ENCODE measurements around the gene FYCO1. TPM values are rescaled to one million over a fixed set of nuclear protein-coding genes. Genes with fewer than 3 reads are reported as not detected.

Gene FYCO1
- total and polyA plus RNA-seq, 5 experiments from 2014 or later = 1.7 to 28.4 (median 6.0) TPM

DNA sequence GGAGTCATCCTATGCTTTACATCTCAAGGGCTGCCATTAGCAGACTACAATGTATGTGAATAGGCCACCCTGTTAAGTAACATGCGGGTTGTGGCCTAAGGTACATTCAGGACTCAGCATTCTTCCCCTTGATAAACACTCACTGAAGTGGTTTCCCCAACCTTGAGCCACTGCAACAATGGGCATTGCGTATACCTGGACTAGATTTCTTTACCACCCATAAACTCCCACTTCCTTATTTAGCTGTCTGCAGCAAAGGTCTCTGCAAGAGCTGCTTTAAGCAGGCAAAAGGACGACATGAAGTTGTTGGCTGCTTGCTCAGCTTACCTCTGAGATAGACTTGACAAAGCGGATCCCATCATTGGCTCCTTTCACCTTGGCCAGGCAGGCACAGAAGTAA is 16.2 kb downstream of the FYCO1 start:
- Mint-ChIP-seq H3K4me1 (peaks cover 32 to 64% (median 53%) of the 10 kb centered on the region in 4 donors), H3K27me3 (no peaks in the 10 kb centered on the region), H3K27ac (peak overlapping the region in 6 of 10 donors; percentile 2 to 89 (median 65)), H3K36me3 (peaks cover 0 to 76% (median 45%) of the 10 kb centered on the region in 3 donors), H3K4me3 (peak overlapping the region in 5 of 10 donors; percentile 3 to 26 (median 7)), H3K9me3 (no peaks in the 10 kb centered on the region)
- no peak for DNase-seq
- POLR2A ChIA-PET = interaction anchor here (0.7 to 3.7 kb wide), 4 partner anchors 14 to 96 kb away, joined by 3 to 22 read pairs (median 4); no protein-coding TSS in a partner anchor
- no peak for ATAC-seq

DNA sequence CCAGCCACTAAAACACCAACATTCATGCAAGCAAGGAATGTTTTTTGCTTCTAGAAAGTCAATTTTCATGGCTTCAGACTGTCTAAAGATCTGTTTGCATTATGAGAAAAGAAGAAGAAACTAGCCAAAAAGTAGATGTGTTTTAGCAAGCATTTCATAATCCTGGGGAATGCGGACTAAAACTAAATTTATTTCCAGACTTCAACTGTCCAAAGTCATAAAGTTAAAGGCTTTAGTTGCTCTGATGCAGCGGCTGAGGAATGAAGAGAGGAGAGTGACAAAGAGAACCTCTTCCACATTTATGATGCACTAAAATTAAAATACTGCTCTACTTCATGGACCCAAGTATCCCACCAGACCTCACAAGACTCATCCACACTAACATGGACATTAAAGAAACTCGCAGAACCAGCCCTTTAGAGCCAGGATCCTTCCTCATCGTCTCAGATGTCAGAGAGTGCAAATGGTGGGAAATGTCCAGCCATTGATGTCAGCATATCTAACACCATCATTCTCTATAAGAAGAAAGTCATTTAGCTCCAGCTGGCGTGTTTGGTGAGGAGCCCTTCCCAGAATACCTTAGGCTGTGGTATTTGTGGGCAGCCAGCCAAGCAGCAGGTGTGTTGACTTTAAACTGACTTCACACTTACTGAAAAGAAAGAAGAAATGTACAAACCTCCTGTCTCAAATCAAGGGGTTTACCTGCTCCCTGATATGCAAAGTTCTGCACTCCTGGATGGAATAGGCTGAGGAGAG is 17.4 kb downstream of the FYCO1 start:
- peaks cover 32 to 66% (median 53%) of the 10 kb centered on the region in 4 donors for H3K4me1 Mint-ChIP-seq
- DNase-seq = peak in 4 of 10 donors; percentile 9 to 28 (median 23)
- H3K27ac Mint-ChIP-seq = peak overlapping the region; percentile 21 to 96 (median 86)
- H3K27me3 Mint-ChIP-seq = no peaks in the 10 kb centered on the region
- POLR2A ChIA-PET = interaction anchor here (0.6 to 3.7 kb wide), 5 partner anchors 12 to 97 kb away, joined by 3 to 22 read pairs (median 4); no protein-coding TSS in a partner anchor
- H3K36me3 Mint-ChIP-seq = peaks cover 0 to 74% (median 37%) of the 10 kb centered on the region in 3 donors
- H3K4me3 Mint-ChIP-seq = peak overlapping the region in 9 of 10 donors; percentile 33 to 81 (median 64)
- no peaks in the 10 kb centered on the region for H3K9me3 Mint-ChIP-seq
- ATAC-seq = peak in 1 of 2 donors; percentile 21

DNA sequence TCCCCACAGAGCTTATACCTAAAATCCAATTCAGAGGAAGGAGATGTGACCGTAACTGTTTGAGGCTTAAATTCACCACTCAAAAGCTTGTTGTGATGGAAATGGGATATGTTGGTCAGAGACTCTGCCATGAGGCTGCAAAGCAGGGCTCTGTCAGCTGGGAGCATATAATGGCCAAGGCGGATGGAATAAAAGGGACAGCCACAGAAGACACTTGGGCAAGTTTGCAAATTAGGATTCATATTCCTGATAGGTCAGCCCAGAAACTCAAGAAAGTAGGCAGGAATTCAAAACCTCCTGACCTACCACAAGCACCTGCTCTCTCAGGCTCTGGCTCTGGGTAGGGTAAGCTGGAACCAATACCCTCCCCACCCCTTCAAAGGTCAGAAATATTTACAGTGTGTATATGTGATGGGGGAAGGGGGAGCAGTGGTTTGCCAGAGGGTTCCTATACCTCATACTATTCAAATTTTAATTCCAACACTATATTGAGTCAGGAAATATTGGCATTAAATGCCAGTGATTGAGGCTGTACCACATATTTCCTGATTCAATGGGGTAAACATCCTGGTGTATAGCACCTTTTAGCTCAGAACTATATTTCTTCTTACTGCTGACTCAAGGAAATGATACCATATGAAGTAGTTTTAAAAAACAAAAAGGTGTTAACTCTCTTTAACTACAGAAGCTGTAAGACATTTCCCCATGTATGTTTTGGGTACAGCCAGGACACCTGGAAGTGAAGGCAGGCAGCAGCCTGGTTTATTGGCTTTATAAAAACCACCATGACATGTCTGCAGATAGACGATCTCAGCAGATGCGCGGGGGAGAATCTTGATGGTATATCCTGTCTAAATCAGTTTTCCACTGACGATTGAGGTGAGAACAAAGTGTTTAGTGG is 19.2 kb downstream of the FYCO1 start:
- Mint-ChIP-seq H3K4me1 (peaks cover 32 to 80% (median 56%) of the 10 kb centered on the region in 4 donors), H3K36me3 (peaks cover 4 to 75% (median 38%) of the 10 kb centered on the region in 3 donors), H3K27ac (peak overlapping the region; percentile 62 to 96 (median 82)), H3K4me3 (peak overlapping the region; percentile 9 to 79 (median 64)), H3K9me3 (no peaks in the 10 kb centered on the region), H3K27me3 (no peaks in the 10 kb centered on the region)
- POLR2A ChIA-PET = interaction anchor here (0.9 to 3.7 kb wide), 7 partner anchors 11 to 100 kb away, joined by 3 to 22 read pairs (median 4); no protein-coding TSS in a partner anchor
- DNase-seq = peak in 4 of 10 donors; percentile 12 to 46 (median 42)
- ATAC-seq = peak; percentile 72 to 76

DNA sequence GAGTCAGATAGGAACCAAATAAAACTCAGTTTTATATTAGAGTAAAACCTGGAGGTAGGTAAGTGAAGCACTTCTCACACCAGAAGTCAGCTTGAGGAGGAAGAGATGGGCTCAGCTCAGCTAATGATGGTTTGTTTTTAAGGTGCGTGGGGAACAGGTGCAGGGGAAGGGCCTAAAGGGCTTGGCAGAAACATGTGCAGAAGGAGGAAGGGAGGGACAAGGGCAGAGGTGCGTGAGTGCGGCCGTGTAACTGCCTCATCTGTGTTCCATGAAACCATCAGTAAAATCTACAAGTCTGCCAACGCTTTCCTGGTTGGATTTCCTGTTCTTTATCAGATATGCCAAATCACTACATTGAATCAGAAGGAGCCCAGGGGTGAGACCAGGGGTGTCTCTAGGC is 19.9 kb downstream of the FYCO1 start:
- H3K27ac Mint-ChIP-seq = peak overlapping the region; percentile 48 to 96 (median 82)
- H3K9me3 Mint-ChIP-seq = no peaks in the 10 kb centered on the region
- no peaks in the 10 kb centered on the region for H3K27me3 Mint-ChIP-seq
- POLR2A ChIA-PET = interaction anchor here (0.9 to 3.7 kb wide), 5 partner anchors 10 to 101 kb away, joined by 3 to 22 read pairs (median 4); no protein-coding TSS in a partner anchor
- ATAC-seq (no peak), DNase-seq (no peak)
- H3K4me1 Mint-ChIP-seq = peaks cover 28 to 74% (median 54%) of the 10 kb centered on the region in 4 donors
- H3K36me3 Mint-ChIP-seq = peaks cover 9 to 76% (median 34%) of the 10 kb centered on the region in 3 donors
- H3K4me3 Mint-ChIP-seq = peak overlapping the region in 9 of 10 donors; percentile 3 to 79 (median 62)

DNA sequence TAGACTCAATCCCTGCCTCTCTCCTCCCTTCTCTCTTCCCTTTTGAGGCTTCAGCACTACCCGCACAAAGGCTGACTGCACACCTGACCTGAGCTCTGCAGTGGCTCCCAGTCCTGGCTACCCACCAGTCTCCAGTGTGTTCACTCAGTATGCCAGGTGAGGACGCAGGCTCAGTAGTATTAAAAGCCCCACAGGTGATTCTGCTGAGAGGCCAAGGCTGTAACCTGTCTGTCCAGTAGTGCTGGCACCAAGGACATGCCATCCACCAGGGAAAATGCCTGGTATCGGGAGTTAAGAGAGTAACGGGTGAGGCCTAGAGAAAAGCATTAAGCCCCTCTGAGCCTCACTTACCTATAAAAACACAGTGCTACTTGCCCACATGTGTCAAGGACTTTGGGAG is 20.9 kb downstream of the FYCO1 start:
- DNase-seq = no peak
- peaks cover 9 to 77% (median 43%) of the 10 kb centered on the region in 3 donors for H3K36me3 Mint-ChIP-seq
- H3K4me3 Mint-ChIP-seq = peak overlapping the region in 2 of 10 donors; percentile 22
- no peaks in the 10 kb centered on the region for H3K9me3 Mint-ChIP-seq
- no peaks in the 10 kb centered on the region for H3K27me3 Mint-ChIP-seq
- POLR2A ChIA-PET = no interaction called here
- H3K27ac Mint-ChIP-seq = peak overlapping the region in 5 of 10 donors; percentile 64 to 96 (median 81)
- no peak for ATAC-seq
- peaks cover 30 to 66% (median 51%) of the 10 kb centered on the region in 4 donors for H3K4me1 Mint-ChIP-seq

DNA sequence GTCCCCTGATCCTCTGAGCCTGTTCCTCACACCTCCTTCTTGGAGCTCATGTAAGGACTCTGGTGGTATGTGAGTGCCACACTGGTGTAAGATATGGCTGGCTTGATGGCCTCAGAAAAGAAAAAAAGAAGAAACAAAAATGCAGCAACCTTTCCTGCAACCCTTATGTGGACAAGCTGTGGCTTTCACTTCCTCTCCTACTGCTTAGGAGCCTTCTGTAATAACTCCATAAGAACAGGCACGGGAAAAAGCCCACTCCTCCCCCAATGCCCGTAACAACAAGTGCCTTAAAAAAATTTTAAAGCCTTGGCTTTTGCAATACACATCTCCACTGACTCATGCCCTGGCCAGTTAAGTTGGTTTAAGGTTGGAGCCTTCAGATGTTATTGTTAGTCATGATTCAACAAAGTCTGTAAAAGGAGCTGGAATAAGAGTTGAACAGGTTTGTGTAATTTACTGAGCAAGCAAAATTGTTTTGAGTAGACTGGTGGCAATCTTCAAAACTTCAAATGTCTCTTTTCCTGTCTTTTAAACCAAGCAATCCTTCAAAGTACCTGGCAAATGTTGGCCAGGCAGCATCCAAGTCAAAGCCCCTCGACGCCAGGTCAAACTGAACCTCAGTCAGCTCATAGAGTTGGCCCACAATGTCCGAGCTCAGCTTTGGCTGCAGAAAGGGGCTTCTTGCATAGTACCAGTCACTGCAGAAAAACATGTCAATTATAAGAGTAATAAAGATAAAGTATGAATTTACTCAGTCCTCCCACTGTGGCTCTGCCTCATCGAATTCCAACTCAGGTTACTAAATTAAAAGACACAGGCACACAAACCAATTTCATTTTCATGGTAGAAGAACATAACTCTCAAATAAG is 22.9 kb downstream of the FYCO1 start:
- H3K4me1 Mint-ChIP-seq = peaks cover 25 to 49% (median 40%) of the 10 kb centered on the region in 4 donors
- H3K36me3 Mint-ChIP-seq = peaks cover 9 to 78% (median 46%) of the 10 kb centered on the region in 3 donors
- no peaks in the 10 kb centered on the region for H3K9me3 Mint-ChIP-seq
- no peak overlapping the region for H3K4me3 Mint-ChIP-seq
- ATAC-seq (no peak), DNase-seq (no peak)
- H3K27me3 Mint-ChIP-seq = no peaks in the 10 kb centered on the region
- H3K27ac Mint-ChIP-seq = peak overlapping the region in 4 of 10 donors; percentile 17 to 69 (median 52)
- POLR2A ChIA-PET = no interaction called here

DNA sequence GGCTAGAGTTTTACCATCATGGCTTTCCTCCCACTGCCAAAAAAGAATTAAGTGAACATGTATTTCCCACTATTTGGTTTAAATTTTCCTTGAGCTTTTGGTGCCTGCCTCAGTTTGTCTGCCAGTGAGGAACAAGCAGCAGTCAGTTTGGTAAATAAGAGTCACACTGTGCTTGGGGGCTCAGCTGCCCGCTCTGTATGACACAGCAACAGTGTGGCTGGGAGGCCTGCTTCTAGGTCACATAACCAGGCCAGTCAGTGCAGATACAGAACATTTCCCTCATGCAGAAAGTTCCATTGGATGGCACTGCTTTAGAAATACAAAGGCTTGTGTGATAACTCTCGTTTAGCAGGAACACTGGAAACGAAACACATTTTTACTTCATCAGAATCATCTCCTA is 25.7 kb downstream of the FYCO1 start:
- peak overlapping the region in 1 of 10 donors; percentile 29 for H3K27ac Mint-ChIP-seq
- POLR2A ChIA-PET = interaction anchor here (1.8 to 2.1 kb wide), 3 partner anchors 11 to 25 kb away, joined by 4 to 7 read pairs (median 4); partner anchors contain the start of gene FYCO1
- H3K9me3 Mint-ChIP-seq = no peaks in the 10 kb centered on the region
- ATAC-seq (no peak), DNase-seq (no peak)
- peaks cover 9 to 81% (median 45%) of the 10 kb centered on the region in 3 donors for H3K36me3 Mint-ChIP-seq
- no peaks in the 10 kb centered on the region for H3K27me3 Mint-ChIP-seq
- no peak overlapping the region for H3K4me3 Mint-ChIP-seq
- H3K4me1 Mint-ChIP-seq = peaks cover 20 to 44% (median 38%) of the 10 kb centered on the region in 4 donors

DNA sequence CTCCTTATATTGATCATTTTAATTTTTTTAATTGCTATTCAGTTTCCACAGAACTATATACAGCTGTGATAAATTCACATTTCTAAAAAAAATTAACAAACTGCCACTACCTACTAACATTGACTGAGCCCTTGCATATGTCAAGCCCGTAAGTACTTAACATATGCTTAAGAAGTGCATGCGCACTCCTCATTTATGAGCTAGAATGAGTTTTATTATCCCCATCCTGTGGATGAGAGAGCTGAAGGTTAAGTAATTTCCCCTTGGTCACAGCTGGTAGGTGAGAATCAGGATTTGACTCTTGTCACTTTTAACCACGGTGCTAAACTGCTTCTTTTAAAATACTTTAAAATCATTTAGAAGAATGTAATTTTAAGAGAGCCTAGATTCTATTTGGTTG is 26.5 kb downstream of the FYCO1 start:
- Mint-ChIP-seq H3K4me1 (peaks cover 21 to 44% (median 42%) of the 10 kb centered on the region in 4 donors), H3K27ac (peak overlapping the region in 1 of 10 donors; percentile 44), H3K9me3 (no peaks in the 10 kb centered on the region), H3K27me3 (no peaks in the 10 kb centered on the region), H3K4me3 (no peak overlapping the region), H3K36me3 (peaks cover 9 to 81% (median 50%) of the 10 kb centered on the region in 3 donors)
- DNase-seq (no peak), ATAC-seq (no peak)
- POLR2A ChIA-PET = interaction anchor here (0.6 to 2.1 kb wide), 5 partner anchors 10 to 105 kb away, joined by 3 to 7 read pairs (median 4); partner anchors contain the start of gene FYCO1

DNA sequence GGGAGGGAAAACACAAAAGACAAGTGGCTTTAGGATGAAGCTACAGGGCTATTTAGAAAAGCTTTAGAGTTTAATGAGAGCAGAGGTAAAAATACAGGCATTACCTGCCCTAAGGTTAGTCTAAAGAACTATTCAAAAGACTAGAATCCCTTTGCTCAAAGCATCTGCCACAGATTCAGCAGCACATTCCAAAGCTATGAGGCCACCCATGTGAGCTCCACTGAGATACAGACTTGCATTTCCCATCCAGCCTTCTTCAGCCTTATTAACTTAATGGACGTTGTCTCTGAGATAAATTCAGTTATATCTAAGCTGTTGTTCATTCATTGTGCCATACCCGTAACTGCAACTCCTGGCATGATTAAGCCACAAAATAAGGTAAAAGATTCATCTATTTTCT is 26.9 kb downstream of the FYCO1 start:
- H3K27ac Mint-ChIP-seq = peak overlapping the region in 2 of 10 donors; percentile 48 to 85
- H3K4me3 Mint-ChIP-seq = no peak overlapping the region
- peaks cover 22 to 48% (median 44%) of the 10 kb centered on the region in 4 donors for H3K4me1 Mint-ChIP-seq
- H3K9me3 Mint-ChIP-seq = no peaks in the 10 kb centered on the region
- peaks cover 9 to 83% (median 54%) of the 10 kb centered on the region in 3 donors for H3K36me3 Mint-ChIP-seq
- POLR2A ChIA-PET = interaction anchor here (0.6 to 2.1 kb wide), 5 partner anchors 10 to 106 kb away, joined by 3 to 7 read pairs (median 4); partner anchors contain the start of gene FYCO1
- ATAC-seq = no peak
- no peak for DNase-seq
- H3K27me3 Mint-ChIP-seq = no peaks in the 10 kb centered on the region

DNA sequence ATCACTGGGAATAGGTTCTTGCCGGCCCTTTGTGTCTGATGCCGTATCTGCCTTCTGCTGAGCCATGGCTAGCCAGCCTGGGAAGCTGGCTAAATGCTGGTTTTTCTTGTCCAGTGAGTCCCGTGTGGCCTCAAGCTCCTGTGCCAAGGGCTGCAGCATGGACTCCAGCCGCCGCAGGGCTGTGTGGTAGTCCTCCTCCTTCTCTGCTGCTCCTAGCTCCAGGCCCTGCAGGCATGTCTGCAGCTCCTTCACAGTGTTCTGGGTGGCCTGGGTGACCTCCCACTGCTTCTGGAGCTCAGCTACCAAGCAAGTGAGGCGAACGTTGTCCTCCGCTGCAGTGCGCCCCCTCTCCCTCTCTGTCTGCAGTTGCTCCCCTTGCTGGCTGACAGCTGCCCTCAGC is 27.5 kb downstream of the FYCO1 start:
- H3K4me3 Mint-ChIP-seq = peak overlapping the region in 3 of 10 donors; percentile 7 to 48 (median 39)
- peaks cover 9 to 83% (median 54%) of the 10 kb centered on the region in 3 donors for H3K36me3 Mint-ChIP-seq
- no peaks in the 10 kb centered on the region for H3K9me3 Mint-ChIP-seq
- no peaks in the 10 kb centered on the region for H3K27me3 Mint-ChIP-seq
- peak overlapping the region in 3 of 10 donors; percentile 48 to 85 (median 80) for H3K27ac Mint-ChIP-seq
- POLR2A ChIA-PET = interaction anchor here (1.4 to 4.5 kb wide), 5 partner anchors 9 to 100 kb away, joined by 3 to 22 read pairs (median 4); partner anchors contain the start of gene FYCO1
- ATAC-seq = no peak
- H3K4me1 Mint-ChIP-seq = peaks cover 22 to 53% (median 46%) of the 10 kb centered on the region in 4 donors
- DNase-seq = no peak

DNA sequence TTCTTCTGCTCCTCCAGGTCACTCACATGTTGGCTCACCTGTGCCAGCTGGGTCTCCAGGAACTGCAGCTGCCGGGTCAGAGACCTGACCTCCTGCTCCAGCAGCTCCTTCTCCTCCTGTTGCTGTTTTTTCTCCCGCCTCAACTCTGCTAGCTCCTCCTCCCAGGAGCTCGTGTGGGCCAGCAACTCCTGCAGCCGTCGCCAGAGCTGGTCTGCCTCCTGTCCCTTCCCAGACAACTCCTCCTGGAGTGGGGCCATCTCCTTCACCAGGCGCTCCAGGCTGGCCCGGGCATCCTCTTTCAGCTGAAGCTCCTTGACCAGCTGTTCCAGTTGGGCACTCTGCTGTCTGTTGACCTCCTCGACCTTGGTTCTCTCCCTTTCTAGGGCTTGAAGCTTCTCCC is 27.9 kb downstream of the FYCO1 start:
- H3K4me1 Mint-ChIP-seq = peaks cover 22 to 57% (median 44%) of the 10 kb centered on the region in 4 donors
- ATAC-seq (no peak), DNase-seq (no peak)
- H3K36me3 Mint-ChIP-seq = peaks cover 9 to 83% (median 57%) of the 10 kb centered on the region in 3 donors
- peak overlapping the region in 2 of 10 donors; percentile 7 to 48 for H3K4me3 Mint-ChIP-seq
- H3K27ac Mint-ChIP-seq = peak overlapping the region in 4 of 10 donors; percentile 37 to 85 (median 46)
- H3K27me3 Mint-ChIP-seq = no peaks in the 10 kb centered on the region
- POLR2A ChIA-PET = interaction anchor here (1.4 to 4.5 kb wide), 4 partner anchors 10 to 27 kb away, joined by 4 to 22 read pairs (median 6); partner anchors contain the start of genes CXCR6 and FYCO1
- H3K9me3 Mint-ChIP-seq = no peaks in the 10 kb centered on the region
